ENCODE measurements around the gene GNGT2.

GRCh38 chr17:49218941-49219913 is 8.9 kb upstream of the GNGT2 start:
- TF ChIP-seq POLR2A (IDR thresholded peaks at IDR 0.05) (no peak), CTCF (IDR thresholded peaks at IDR 0.05) (no peak)
